GM12864 (cell line): Measurements from ENCODE around the gene PDE4D.
A peak's percentile ranks its signal among the peaks of the same experiment; 100 is the strongest.

Source experiments
- DNase-seq: peaks from one replicate; pipeline ENCODE4 v3.0.0-alpha.2; 2011; ENCODE audit warnings: low read depth
- H3K4me3 ChIP-seq: 2 replicates; pipeline ENCODE4 v1.5.1; 2011; ENCODE audit warnings: mild to moderate bottlenecking, low read depth, low read length, control low read depth
- TF ChIP-seq, protein P1 (sequence below): IDR thresholded peaks from 2 replicates; pipeline ENCODE4 v1.5.1; 2011; ENCODE audit warnings: low read depth, mild to moderate bottlenecking, moderate library complexity, low read length, control low read depth, inconsistent platforms; ENCODE audit errors: missing control alignments

PDE4D gene

GRCh38 chr5:59035681-59036080, 857.8 kb downstream of the PDE4D start:
- no peak overlapping the region for H3K4me3 ChIP-seq
- DNase-seq = no peak
- TF ChIP-seq, protein P1, sequence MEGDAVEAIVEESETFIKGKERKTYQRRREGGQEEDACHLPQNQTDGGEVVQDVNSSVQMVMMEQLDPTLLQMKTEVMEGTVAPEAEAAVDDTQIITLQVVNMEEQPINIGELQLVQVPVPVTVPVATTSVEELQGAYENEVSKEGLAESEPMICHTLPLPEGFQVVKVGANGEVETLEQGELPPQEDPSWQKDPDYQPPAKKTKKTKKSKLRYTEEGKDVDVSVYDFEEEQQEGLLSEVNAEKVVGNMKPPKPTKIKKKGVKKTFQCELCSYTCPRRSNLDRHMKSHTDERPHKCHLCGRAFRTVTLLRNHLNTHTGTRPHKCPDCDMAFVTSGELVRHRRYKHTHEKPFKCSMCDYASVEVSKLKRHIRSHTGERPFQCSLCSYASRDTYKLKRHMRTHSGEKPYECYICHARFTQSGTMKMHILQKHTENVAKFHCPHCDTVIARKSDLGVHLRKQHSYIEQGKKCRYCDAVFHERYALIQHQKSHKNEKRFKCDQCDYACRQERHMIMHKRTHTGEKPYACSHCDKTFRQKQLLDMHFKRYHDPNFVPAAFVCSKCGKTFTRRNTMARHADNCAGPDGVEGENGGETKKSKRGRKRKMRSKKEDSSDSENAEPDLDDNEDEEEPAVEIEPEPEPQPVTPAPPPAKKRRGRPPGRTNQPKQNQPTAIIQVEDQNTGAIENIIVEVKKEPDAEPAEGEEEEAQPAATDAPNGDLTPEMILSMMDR = no peak

DNA sequence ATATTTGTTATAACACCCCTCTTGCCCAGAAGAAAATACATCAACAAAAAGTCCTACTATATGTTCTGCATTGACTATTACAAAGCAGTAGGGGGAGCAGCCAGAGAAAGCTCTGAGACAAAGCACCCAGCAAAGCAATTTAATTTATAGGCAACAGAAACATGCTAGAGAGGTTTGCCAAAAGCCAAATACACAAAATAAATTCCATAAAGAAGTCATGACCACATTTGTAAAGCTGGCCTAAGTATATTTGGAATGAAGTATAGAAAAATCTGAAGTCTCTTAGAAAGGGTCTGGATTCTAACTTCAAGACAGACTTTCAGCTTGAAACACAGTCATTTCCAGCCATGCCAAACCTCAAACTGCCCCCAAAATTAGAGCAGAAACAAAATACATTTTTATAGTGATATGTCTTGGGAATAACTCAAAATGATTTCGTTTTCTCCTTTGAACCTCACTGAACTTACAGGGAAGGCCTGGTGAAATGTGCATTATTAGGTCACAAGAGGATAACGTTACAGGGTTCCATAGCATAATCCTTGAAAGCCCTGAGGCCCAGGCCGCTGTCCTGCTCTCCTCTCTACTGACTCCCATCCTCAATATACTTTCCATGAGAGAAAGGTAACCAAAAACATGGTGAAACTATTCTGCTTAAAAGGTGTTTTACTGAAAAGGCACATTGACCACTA, 858.9 kb downstream of the PDE4D start:
- TF ChIP-seq, protein P1 = peak; percentile 60
- no peak for DNase-seq
- H3K4me3 ChIP-seq = no peak overlapping the region

DNA sequence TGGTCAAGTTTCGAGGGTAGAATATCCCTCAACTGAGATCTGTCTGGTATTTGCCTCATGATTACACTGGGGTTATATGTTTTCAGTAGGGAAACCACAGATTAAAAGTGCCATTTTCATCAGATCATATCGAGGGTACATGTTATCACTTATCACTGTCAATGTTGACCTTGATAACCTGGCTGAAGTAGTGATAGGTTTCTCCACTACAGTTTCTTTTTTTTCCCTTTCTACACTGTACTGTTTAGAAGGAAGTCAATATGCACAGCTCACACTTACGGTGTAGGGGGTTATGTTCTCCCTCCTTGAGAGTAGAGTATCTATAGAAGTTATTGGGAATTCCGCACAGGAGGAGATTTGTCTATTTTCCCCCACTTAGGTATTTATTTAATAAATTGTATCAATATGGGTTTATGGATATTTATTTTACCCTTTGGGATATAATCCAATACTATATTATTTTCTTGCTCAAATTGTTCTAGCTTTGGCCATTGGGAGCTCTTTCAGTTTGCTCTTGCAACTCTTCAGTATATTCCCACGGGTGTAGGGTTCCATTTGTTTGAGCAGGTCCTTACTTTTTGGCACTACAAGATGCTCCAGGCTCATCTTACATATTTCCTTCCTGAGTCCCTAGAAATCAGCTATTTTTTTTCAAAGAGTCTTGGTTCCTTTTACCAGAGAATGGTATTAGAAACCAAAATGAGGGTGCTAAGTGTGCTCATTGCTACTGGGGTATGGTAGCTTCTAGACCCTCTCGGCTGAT, 866.2 kb downstream of the PDE4D start:
- TF ChIP-seq, protein P1 = no peak
- no peak for DNase-seq
- no peak overlapping the region for H3K4me3 ChIP-seq

DNA sequence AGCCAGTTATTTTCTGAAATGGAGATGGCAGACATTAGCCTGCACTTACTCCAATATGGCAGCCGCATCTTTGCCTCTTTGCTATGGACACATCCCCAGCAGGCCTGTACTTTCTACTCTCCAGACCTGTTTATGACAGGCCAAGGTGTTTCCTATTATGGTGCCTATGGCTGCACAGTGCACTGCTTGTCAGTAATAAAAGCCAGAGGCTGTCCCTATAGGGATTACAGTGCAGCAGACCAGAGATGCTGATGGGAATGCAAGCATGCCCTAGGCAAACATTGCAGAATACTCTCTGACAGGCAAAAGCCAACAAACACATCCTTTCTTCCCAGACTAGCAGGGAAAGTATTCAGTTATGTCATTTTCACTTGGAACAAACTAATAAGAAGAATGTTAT, 867.8 kb downstream of the PDE4D start:
- DNase-seq = no peak
- TF ChIP-seq, protein P1 = no peak
- no peak overlapping the region for H3K4me3 ChIP-seq

GRCh38 chr5:59021837-59022514, 871.5 kb downstream of the PDE4D start:
- TF ChIP-seq, protein P1 = no peak
- no peak overlapping the region for H3K4me3 ChIP-seq
- no peak for DNase-seq

- no peak for DNase-seq
- no peak overlapping the region for H3K4me3 ChIP-seq
- TF ChIP-seq, protein P1 = no peak
Observed at GRCh38 chr5:59021286-59021673, 872.2 kb downstream of the PDE4D start.
